Large intestine (tissue), 3 donors: Measurements from ENCODE around the gene PSMA5. TPM values are rescaled to one million over a fixed set of nuclear protein-coding genes. Genes with fewer than 3 reads are reported as not detected.
"Not testable (repeated sequence)": the region's sequence is repeated elsewhere in the genome, so short reads cannot be mapped to it uniquely, and the experiment has no call there.

Experiments
- DNase-seq, 2 donors: peaks; one replicate each; pipeline versions ENCODE4 v3.0.0 to v3.0.0-alpha.2; 2013
- H3K27ac ChIP-seq: one replicate; pipeline ENCODE4 v1.5.1; 2013; ENCODE audit warnings: low read length
- H3K27me3 ChIP-seq: 2 replicates; pipeline ENCODE4 v1.6.1; 2013; ENCODE audit warnings: low read length; ENCODE audit not compliant: control insufficient read depth, insufficient read depth
- H3K36me3 ChIP-seq: 2 replicates; pipeline ENCODE4 v1.6.1; 2013; ENCODE audit warnings: low read length; ENCODE audit not compliant: control insufficient read depth, insufficient read depth
- H3K4me1 ChIP-seq: one replicate; pipeline ENCODE4 v1.6.1; 2013; ENCODE audit warnings: low read length; ENCODE audit not compliant: control insufficient read depth, insufficient read depth
- H3K4me3 ChIP-seq: one replicate; pipeline ENCODE4 v1.5.1; 2013; ENCODE audit warnings: low read length
- H3K9me3 ChIP-seq: one replicate; pipeline ENCODE4 v1.6.1; 2013; ENCODE audit warnings: mild to moderate bottlenecking, low read depth, low read length, moderate library complexity; ENCODE audit not compliant: control insufficient read depth
- WGBS: methylation state at CpG from one replicate; pipeline ENCODE4 v1.1.5; 2013; ENCODE audit warnings: low lambda C conversion rate; ENCODE audit not compliant: insufficient coverage; 5-methylcytosine and 5-hydroxymethylcytosine counted together
- polyA plus RNA-seq: library from polyadenylated mRNA; unstranded; fragments of 120-200 nt; gene quantifications from one replicate; pipeline ENCODE4 v1.2.1, GENCODE V29; 2013

PSMA5 gene
- polyA plus RNA-seq, 1 donor, result 94.1 TPM

- Histone ChIP-seq H3K4me1 (peaks cover 4% of the 10 kb centered on the region), H3K4me3 (peak within 1 kb of the TSS; percentile 17), H3K27ac (no peak within 1 kb of the TSS), H3K36me3 (no peaks in the 10 kb centered on the region), H3K27me3 (peaks cover 80% of the 10 kb centered on the region), H3K9me3 (peaks cover 5% of the 10 kb centered on the region)
- no CpG with 5 or more reads among the region's 88 CpGs for WGBS
- peak in 1 of 2 donors; percentile 24 for DNase-seq
Measured at GRCh38 chr1:109466452-109467300, 40.4 kb upstream of the PSMA5 start, which contains the start of gene SYPL2. TSS of gene SYPL2 (plus strand) at chr1:109466546. CDS start at chr1:109466844, 298 bp downstream.

- peaks cover 80% of the 10 kb centered on the region for H3K27me3 ChIP-seq
- peak overlapping the region; percentile 7 for H3K4me3 ChIP-seq
Measured at GRCh38 chr1:109466125-109466451, 39.8 kb upstream of the PSMA5 start.

GRCh38 chr1:109457819-109458218 lies 31.6 kb upstream of the PSMA5 start:
- peaks cover 18% of the 10 kb centered on the region for H3K27me3 ChIP-seq
- H3K4me3 ChIP-seq, result no peak overlapping the region
- WGBS, result 100% methylated on average over 2 of the region's 4 CpGs
- no peaks in the 10 kb centered on the region for H3K4me1 ChIP-seq
- H3K36me3 ChIP-seq, result no peaks in the 10 kb centered on the region
- H3K27ac ChIP-seq, result no peak overlapping the region
- no peaks in the 10 kb centered on the region for H3K9me3 ChIP-seq
- no peak for DNase-seq

More at GRCh38 chr1:109466125-109466451, 39.8 kb upstream of the PSMA5 start:
- no peak for DNase-seq
- Histone ChIP-seq H3K4me1 (peaks cover 4% of the 10 kb centered on the region), H3K27ac (no peak overlapping the region), H3K9me3 (peaks cover 5% of the 10 kb centered on the region), H3K36me3 (no peaks in the 10 kb centered on the region)
- WGBS, result 0% methylated on average over 1 of the region's 24 CpGs

DNA sequence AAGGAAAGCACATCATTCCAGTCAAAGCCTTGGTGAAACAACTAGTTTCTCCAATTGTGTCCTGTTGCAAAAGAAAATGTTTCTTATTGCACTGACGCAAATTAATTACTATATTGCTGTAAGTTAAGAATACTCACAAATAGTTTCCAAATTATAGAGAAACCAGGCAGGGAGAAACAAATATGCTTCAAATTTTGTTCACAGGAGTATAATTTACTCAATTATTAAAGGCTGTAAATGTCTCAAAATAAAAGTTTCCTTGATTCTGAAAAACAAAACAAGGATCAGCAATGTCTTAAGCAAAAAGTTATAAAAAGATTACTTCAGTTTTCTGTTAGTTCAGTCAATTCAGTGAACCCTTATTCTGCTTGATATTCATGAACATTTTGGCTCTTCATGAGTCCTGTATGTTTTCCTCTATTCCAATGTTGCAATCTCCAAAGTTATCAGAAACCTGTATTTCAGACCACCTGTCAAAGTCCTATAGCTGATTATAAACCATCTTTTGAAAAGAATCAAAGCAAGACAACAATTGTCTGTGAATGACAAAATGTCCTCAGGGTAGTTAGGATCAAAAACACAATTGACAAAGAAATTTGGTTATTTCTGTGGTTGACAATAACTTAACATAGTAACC lies 28.4 kb upstream of the PSMA5 start:
- Histone ChIP-seq H3K36me3 (no peaks in the 10 kb centered on the region), H3K27ac (no peak overlapping the region), H3K9me3 (no peaks in the 10 kb centered on the region), H3K4me3 (no peak overlapping the region), H3K27me3 (peaks cover 8% of the 10 kb centered on the region), H3K4me1 (no peaks in the 10 kb centered on the region)
- DNase-seq, result no peak
- no CpG with 5 or more reads among the region's 1 CpG for WGBS

GRCh38 chr1:109447524-109447923 lies 21.3 kb upstream of the PSMA5 start:
- H3K36me3 ChIP-seq, result no peaks in the 10 kb centered on the region
- no peak overlapping the region for H3K27ac ChIP-seq
- DNase-seq, result no peak
- 82% methylated on average over 4 of the region's 4 CpGs for WGBS
- H3K27me3 ChIP-seq, result peaks cover 32% of the 10 kb centered on the region
- no peak overlapping the region for H3K4me3 ChIP-seq
- H3K4me1 ChIP-seq, result no peaks in the 10 kb centered on the region
- H3K9me3 ChIP-seq, result no peaks in the 10 kb centered on the region

DNA sequence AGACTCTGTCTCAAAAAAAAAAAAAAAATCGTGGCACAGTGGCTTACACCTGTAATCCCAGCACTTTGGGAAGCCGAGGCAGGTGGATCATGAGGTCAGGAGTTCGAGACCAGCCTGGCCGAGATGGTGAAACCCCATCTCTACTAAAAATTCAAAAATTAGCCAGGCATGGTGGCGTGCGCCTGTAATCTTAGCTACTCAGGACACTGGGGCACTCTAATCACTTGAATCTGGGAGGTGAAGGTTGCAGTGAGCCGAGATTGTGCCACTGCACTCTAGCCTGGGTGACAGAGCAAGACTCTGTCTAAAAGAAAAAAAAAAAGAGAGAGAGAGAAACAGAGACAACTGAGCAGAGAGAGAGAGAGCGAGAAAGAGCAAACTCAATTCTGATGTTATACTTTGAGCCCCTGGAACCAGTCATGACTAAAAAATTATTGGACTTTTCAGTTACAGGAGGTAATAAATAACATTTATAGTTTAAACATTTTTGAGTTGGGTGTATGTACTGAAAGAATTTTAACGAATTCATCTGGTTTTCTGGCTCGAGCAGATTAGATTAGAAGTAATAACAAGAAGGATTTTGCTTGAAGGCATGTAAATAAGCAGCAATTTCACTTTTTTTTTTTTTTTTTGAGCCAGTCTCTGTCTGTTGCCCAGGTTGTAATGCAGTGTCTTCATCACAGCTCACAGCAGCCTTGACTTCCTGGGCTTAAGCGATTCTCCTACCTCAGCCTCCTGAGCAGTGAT lies 19.9 kb upstream of the PSMA5 start:
- not testable (repeated sequence) for H3K4me3 ChIP-seq, H3K36me3 ChIP-seq, H3K4me1 ChIP-seq, H3K9me3 ChIP-seq, H3K27ac ChIP-seq, DNase-seq
- 55% methylated on average over 3 of the region's 11 CpGs for WGBS
- peaks cover 30% of the 10 kb centered on the region for H3K27me3 ChIP-seq

- DNase-seq, result no peak
- no peak overlapping the region for H3K27ac ChIP-seq
- H3K36me3 ChIP-seq, result no peaks in the 10 kb centered on the region
- no peaks in the 10 kb centered on the region for H3K9me3 ChIP-seq
- peaks cover 26% of the 10 kb centered on the region for H3K27me3 ChIP-seq
- no CpG with 5 or more reads among the region's 1 CpG for WGBS
- no peak overlapping the region for H3K4me3 ChIP-seq
- H3K4me1 ChIP-seq, result no peaks in the 10 kb centered on the region
Measured at GRCh38 chr1:109444346-109444745, 18.1 kb upstream of the PSMA5 start.

- DNase-seq, result no peak
- Histone ChIP-seq H3K9me3 (no peaks in the 10 kb centered on the region), H3K4me3 (no peak overlapping the region), H3K27me3 (peaks cover 26% of the 10 kb centered on the region), H3K36me3 (no peaks in the 10 kb centered on the region), H3K27ac (no peak overlapping the region), H3K4me1 (no peaks in the 10 kb centered on the region)
- WGBS, result no CpG with 5 or more reads among the region's 2 CpGs
Measured at GRCh38 chr1:109443476-109443875, 17.2 kb upstream of the PSMA5 start.

DNA sequence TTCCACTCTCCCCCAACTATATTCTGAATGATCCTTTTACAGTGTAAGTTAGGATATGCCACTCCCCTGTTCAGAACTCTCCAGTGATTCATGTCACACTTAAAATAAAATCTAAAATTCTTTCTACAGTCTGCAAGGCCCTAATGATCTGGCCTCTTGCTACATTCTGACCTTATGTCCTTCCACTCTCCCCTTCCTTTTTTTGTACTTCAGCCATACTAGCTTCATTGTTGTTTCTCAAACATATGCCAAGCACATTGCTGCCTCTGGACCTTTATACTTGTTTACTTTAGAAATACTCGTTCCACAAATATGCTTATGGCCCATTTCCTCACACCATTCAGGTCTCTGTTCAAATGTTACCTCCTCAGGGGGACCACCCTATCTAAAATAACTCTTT lies 14.8 kb upstream of the PSMA5 start:
- Histone ChIP-seq H3K4me3 (no peak overlapping the region), H3K27ac (no peak overlapping the region), H3K4me1 (no peaks in the 10 kb centered on the region), H3K27me3 (peaks cover 22% of the 10 kb centered on the region), H3K36me3 (no peaks in the 10 kb centered on the region), H3K9me3 (no peaks in the 10 kb centered on the region)
- DNase-seq, result no peak
- WGBS, result 20% methylated on average over 1 of the region's 1 CpG

DNA sequence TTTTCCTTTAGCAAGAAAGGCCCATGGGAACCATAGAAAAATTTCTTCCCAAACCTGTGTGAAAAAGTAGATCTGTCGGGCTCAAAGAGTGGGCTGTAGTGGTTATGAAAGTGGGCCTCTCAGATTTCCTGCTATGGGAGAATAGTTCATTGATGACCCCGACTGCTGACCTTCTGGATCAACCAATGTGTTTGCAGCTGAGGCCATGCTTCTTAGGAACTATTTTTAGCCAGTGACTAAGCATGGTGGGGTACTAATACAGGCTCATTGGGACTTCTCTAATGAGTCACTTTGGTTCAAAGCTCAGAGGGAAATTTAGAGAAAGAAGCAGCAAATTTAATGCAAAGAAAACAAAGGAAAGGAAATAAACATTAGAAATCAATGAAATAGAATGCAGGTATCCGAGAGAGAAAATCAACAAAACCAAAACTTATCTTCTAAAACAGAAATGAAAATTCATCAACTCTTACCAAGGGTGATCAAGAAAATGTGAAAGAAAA lies 12.6 kb upstream of the PSMA5 start:
- Histone ChIP-seq H3K36me3 (no peaks in the 10 kb centered on the region), H3K9me3 (no peaks in the 10 kb centered on the region), H3K27ac (no peak overlapping the region), H3K4me3 (no peak overlapping the region), H3K27me3 (peaks cover 10% of the 10 kb centered on the region), H3K4me1 (no peaks in the 10 kb centered on the region)
- 82% methylated on average over 2 of the region's 3 CpGs for WGBS
- DNase-seq, result no peak
